NCI-H82 (cell line): Measurements from ENCODE around the gene SLC9A2.
A peak's percentile ranks its signal among the peaks of the same experiment; 100 is the strongest.

Experiments
- DNase-seq: peaks from one replicate; lab custom pipeline; 2025; lab: John Stamatoyannopoulos, UW

SLC9A2 gene, protein sequence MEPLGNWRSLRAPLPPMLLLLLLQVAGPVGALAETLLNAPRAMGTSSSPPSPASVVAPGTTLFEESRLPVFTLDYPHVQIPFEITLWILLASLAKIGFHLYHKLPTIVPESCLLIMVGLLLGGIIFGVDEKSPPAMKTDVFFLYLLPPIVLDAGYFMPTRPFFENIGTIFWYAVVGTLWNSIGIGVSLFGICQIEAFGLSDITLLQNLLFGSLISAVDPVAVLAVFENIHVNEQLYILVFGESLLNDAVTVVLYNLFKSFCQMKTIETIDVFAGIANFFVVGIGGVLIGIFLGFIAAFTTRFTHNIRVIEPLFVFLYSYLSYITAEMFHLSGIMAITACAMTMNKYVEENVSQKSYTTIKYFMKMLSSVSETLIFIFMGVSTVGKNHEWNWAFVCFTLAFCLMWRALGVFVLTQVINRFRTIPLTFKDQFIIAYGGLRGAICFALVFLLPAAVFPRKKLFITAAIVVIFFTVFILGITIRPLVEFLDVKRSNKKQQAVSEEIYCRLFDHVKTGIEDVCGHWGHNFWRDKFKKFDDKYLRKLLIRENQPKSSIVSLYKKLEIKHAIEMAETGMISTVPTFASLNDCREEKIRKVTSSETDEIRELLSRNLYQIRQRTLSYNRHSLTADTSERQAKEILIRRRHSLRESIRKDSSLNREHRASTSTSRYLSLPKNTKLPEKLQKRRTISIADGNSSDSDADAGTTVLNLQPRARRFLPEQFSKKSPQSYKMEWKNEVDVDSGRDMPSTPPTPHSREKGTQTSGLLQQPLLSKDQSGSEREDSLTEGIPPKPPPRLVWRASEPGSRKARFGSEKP

DNA sequence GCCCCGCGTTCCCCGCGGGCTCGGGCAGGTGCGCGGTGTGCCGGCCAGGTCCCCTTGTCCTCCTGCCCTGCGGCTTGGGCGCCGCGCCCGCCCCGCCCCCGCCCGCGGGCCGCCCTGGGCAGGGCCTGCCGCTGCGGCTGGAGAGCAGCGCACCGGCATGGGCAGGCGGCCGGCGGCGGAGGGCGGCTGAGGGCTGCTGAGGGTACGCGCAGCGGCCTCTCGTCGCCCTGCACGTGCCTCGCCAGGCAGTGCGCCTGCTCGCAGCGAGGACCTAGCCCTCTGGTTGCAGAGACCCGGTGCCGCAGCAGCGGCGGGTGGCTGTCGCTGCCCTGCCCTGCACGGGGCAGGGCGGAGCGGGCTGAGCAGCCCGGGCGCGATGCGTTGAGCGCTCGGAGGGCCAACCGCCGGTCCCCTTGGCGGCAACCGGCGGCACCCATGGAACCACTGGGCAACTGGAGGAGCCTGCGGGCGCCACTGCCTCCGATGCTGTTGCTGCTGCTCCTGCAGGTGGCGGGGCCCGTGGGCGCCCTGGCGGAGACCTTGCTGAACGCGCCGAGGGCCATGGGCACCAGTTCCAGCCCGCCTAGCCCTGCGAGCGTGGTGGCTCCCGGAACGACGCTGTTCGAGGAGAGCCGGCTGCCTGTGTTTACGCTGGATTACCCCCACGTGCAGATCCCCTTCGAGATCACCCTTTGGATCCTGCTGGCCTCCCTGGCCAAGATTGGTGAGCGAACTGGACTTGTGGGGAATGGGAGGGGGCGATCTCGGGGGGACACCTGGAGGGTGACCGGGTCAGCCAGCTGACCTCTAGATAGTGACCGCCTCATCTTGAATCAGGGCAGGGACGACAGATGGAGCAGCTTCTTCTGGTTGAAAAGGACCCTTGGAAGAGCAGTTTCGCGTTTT is at the start of gene SLC9A2:
Gene SLC9A2, plus strand, starts transcription at position 140 of the 906 bp plus-strand sequence. Its CDS starts 296 bp downstream, at position 436.
- DNase-seq = no peak

GRCh38 chr2:102575888-102576287 is 43.5 kb upstream of the SLC9A2 start:
- DNase-seq = no peak

- no peak for DNase-seq
Observed at GRCh38 chr2:102578376-102578775, 41.0 kb upstream of the SLC9A2 start.

- DNase-seq = no peak
Observed at GRCh38 chr2:102581911-102582310, 37.4 kb upstream of the SLC9A2 start.

DNA sequence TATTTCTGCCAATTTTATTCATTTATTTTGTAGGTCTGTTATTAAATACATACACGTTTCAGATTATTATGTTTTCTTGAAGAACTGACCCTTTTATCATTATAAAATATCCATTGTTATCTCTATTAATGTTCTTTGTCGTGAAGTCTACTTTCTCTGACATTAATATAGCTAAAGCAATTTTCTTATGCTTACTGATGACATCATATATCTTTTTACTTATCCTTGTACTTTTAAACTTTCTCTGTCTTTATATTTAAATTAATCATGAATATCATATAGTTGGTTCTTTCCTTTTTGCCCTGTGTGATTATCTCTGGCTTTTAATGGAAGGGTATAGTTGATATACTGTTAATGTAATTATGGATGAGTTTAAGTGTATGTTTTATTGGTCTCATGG is 36.5 kb upstream of the SLC9A2 start:
- no peak for DNase-seq

GRCh38 chr2:102585847-102586404 is 33.4 kb upstream of the SLC9A2 start:
- no peak for DNase-seq

GRCh38 chr2:102588213-102588939 is 31.0 kb upstream of the SLC9A2 start:
- DNase-seq = no peak

DNA sequence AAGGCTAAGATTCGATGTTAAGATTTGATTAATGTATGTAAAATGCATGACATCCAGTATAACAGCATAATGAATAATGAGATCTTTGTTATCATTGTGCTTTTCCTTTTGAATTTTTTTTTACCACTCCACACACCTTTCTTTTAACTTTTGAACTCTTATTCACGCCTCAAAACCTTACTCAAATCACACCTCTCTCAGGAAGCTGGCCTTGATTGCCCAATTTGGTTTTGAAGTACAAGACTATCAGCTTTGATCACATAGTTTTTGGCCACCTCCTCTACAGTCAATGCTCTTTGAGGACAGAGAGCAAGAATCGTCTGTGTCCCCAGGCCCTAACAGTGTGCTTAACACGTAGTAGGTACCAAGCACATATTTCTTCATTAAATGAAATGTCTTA is 29.9 kb upstream of the SLC9A2 start:
- DNase-seq = no peak

- DNase-seq = no peak
Observed at GRCh38 chr2:102591491-102592045, 27.8 kb upstream of the SLC9A2 start.

GRCh38 chr2:102592601-102593000 is 26.8 kb upstream of the SLC9A2 start:
- DNase-seq = no peak

- no peak for DNase-seq
Observed at GRCh38 chr2:102593516-102593915, 25.8 kb upstream of the SLC9A2 start.

DNA sequence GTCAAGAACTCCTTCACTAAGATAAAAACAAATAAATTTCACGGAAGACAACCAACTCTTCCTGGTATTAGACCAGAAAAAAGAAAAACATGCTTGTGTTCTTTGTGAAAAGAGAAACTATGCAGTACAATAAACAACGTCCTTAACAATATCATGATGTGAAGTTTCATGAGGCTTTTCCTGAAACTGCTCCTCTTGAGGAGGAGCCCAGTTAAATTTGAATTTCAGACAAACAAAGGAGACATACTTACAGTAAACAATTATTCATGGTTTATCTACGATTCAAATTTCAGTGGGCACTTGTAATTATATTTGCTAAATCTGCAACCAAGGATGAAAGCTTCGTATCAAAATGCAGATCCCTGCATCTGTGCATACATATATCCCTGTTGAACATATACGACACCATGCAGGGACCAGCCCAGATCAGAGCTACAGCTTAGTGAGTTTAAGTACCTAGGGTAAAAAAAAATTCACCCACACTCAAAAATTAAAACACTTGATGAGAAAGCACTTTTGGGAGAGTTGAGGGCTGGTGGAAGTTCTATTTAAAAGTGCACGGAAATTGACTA is 24.8 kb upstream of the SLC9A2 start:
- no peak for DNase-seq

- DNase-seq = peak; percentile 6
Observed at GRCh38 chr2:102597788-102598187, 21.6 kb upstream of the SLC9A2 start.

DNA sequence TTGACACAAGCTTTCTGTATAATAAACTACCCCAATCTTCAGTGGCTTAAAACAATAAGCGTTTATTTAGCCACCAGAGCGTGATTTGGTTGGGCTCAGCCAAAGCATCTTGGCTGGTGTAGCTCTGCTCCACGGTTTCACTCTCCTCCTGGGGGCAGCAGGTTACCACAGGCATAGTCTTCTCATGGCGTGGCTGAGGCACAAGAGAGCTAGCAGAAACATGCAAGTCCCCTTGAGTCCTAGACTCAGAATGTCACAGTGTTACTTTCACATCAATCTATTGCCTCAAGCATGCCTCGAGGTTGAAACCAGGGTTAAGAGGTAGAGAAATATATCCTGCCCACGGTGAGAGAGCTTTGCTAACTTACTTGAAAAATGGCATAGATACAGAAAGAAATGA is 19.9 kb upstream of the SLC9A2 start:
- no peak for DNase-seq

DNA sequence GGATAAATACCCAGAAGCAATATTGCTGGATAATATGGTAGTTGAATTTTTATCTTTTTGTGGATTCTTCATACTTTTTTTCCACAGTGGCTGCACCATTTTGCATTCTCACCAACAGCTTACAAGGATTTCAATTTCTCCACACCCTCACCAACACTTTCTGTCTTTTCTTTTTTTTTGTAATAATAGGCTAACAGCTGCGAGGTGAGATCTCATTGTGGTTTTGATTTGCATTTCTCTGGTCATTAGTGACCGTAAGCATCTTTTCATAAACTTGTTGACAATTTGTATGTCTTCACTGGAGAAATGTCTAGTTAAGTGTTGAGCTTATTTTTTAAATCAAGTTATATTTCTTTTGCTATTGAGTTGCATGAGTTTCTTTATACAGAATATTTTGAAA is 17.6 kb upstream of the SLC9A2 start:
- no peak for DNase-seq

- peak; percentile 17 for DNase-seq
Observed at GRCh38 chr2:102603904-102604303, 15.4 kb upstream of the SLC9A2 start.

- no peak for DNase-seq
Observed at GRCh38 chr2:102604769-102605168, 14.6 kb upstream of the SLC9A2 start.

DNA sequence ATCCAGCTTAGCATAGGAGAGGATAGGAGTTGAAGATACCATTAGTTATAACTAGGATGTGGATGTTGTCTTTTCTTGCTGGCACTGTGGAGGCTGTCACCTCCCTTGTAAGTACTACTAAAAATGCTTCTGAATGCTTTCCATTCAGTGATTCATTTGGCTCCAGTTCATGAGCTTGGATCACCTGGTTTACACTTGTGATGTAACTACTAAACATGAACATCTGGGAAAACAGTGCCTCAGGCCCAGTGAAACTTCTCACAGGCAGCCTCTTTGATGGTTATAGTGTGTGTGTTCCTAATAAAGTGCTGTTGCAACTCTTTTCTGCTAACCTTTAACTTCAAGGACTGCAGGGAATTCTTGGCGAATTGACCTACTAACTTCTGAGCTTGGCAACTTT is 13.0 kb upstream of the SLC9A2 start:
- no peak for DNase-seq

DNA sequence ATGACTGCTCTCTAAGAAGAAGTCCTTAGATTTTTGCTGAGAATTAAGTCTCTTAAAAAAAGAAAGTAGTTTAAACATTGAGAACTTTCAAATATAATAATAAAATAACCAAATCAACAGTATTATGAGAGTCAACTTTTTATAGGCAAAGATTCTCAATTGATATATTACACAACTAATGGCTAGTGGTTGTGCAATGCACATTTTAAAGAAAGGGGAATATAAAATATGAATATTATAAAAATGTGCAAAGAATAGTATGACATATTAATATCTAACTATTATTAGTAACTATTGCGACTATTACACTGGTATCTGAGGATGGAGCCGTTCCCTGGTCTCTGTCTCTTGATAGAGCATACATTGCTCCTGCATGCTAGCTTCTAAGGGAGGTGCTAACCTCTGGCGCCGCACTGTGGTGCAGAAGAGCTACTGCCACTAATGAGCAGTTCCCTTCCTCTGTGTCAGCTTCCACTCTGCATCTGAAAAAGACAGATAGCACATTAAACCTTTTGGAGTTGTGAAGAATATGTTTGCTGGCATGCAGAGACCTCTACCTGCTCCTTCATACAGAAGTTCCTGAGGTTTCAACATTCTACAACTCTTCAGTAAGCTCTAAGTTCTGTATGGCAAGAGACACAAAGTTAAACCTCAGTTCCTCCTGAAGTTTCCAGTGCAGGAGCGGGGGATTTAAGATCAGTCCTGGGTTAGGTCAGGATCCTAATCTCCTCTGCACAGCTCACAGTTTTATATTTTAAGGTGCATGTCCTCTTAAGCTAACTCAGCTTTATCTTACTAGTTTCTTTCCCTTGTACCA is 3.5 kb upstream of the SLC9A2 start:
- DNase-seq = peak; percentile 78
